HCT116 (cell line): ENCODE data around the gene DOCK9. TPM values are rescaled to one million over a fixed set of nuclear protein-coding genes. Genes with fewer than 3 reads are reported as not detected.

Source experiments
- ATAC-seq: fragments of 200-7000 bp; cut with Tn5 transposase; 2 replicates; pipeline ENCODE4 v1.9.1; 2020; ENCODE audit warnings: mild to moderate bottlenecking, moderate library complexity
- BruUV-seq: library from RNA; stranded (reverse); fragments of 400-500 nt; replicated peaks from 2 replicates; lab custom pipeline; 2021; lab: Mats Ljungman, UMichigan
- CTCF ChIA-PET: fragments of 300-600 bp; sonication (Branson Sonifier 250); formaldehyde crosslinking; loops from one replicate; lab custom pipeline; 2021; ENCODE audit warnings: antibody characterized with exemption; lab: Charles Lee
- POLR2A ChIA-PET: fragments of 300-600, 350-600 bp; sonication (Branson Sonifier 250); formaldehyde crosslinking; loops from one replicate; lab custom pipeline; 2021; ENCODE audit warnings: antibody characterized with exemption; lab: Charles Lee
- RAD21 ChIA-PET, 2 experiments: fragments of 300-600 bp; sonication (Branson Sonifier 250); formaldehyde crosslinking; loops; one replicate each; lab custom pipeline; 2023; ENCODE audit warnings: low total read pairs in 2 of 2; ENCODE audit not compliant: uncharacterized antibody in 2 of 2, unreplicated experiment in 2 of 2, low non-redundant PET in 1 of 2; lab: Charles Lee
- DNase-seq: peaks from one replicate; pipeline ENCODE4 v3.0.0-alpha.2; 2010; ENCODE audit warnings: low read depth, low spot score
- H2AFZ ChIP-seq: fragments of 200-600 bp; shearing (Covaris generic), sonication (generic); 2 replicates; pipeline ENCODE4 v1.6.1; 2017; ENCODE audit warnings: low read depth, mixed run types, mixed read lengths, antibody characterized with exemption, low read length; ENCODE audit not compliant: poor library complexity, severe bottlenecking
- H3K27ac ChIP-seq: 2 replicates; pipeline ENCODE4 v1.5.1; 2012; ENCODE audit warnings: low read depth, low read length
- H3K27me3 ChIP-seq: fragments of 200-600 bp; sonication (generic); 2 replicates; pipeline ENCODE4 v1.6.1; 2016; ENCODE audit warnings: mixed run types, low read length, mixed read lengths; ENCODE audit not compliant: insufficient read depth
- H3K36me3 ChIP-seq, 2 experiments: fragments of 200-500 bp in 1 of 2; fragments of 200-600 bp in 1 of 2; sonication (Bioruptor generic) in 1 of 2; sonication (generic) in 1 of 2; 2 replicates each; pipeline versions ENCODE4 v1.5.1 to v1.6.1; 2014 to 2016; ENCODE audit warnings: low read length in 2 of 2, inconsistent platforms in 1 of 2, mixed read lengths in 1 of 2, mixed run types in 1 of 2; ENCODE audit not compliant: insufficient read depth in 2 of 2, control insufficient read depth in 1 of 2
- H3K4me1 ChIP-seq, 2 experiments: fragments of 200-600 bp in 1 of 2; sonication (generic) in 1 of 2; 2 replicates each; pipeline versions ENCODE4 v1.5.1 to v1.6.1; 2012 to 2017; ENCODE audit warnings: low read length in 2 of 2, inconsistent platforms in 1 of 2, mild to moderate bottlenecking in 1 of 2, mixed read lengths in 1 of 2, mixed run types in 1 of 2, moderate library complexity in 1 of 2; ENCODE audit not compliant: insufficient read depth in 2 of 2, control insufficient read depth in 1 of 2
- H3K4me2 ChIP-seq: fragments of 200-600 bp; sonication (generic); 2 replicates; pipeline ENCODE4 v1.6.1; 2017; ENCODE audit warnings: mixed run types, low read length, mixed read lengths
- H3K4me3 ChIP-seq, 2 experiments: fragments of 200-600 bp in 1 of 2; sonication (generic) in 1 of 2; replicated peaks in 1 of 2; 2 replicates each; pipeline ENCODE4 v1.5.1; 2011 to 2016; ENCODE audit warnings: low read length in 2 of 2, control low read depth in 1 of 2, low read depth in 1 of 2, mild to moderate bottlenecking in 1 of 2, mixed read lengths in 1 of 2, mixed run types in 1 of 2
- H3K79me2 ChIP-seq: fragments of 200-600 bp; sonication (generic); 2 replicates; pipeline ENCODE4 v1.6.1; 2017; ENCODE audit warnings: mild to moderate bottlenecking, mixed run types, low read length, moderate library complexity, mixed read lengths; ENCODE audit not compliant: insufficient read depth
- H3K9ac ChIP-seq: fragments of 200-600 bp; sonication (generic); 2 replicates; pipeline ENCODE4 v1.6.1; 2016; ENCODE audit warnings: low read length, mixed read lengths
- H3K9me2 ChIP-seq: fragments of 200-600 bp; sonication (generic), shearing (Covaris generic); 2 replicates; pipeline ENCODE4 v1.6.1; 2017; ENCODE audit warnings: mixed run types, mild to moderate bottlenecking, moderate library complexity; ENCODE audit not compliant: insufficient read depth
- H3K9me3 ChIP-seq, 2 experiments: fragments of 200-500 bp in 1 of 2; fragments of 200-600 bp in 1 of 2; sonication (Bioruptor generic) in 1 of 2; sonication (generic) in 1 of 2; 2 replicates each; pipeline ENCODE4 v1.6.1; 2014 to 2017; ENCODE audit warnings: low read length in 2 of 2, mixed read lengths in 2 of 2, inconsistent platforms in 1 of 2, low read depth in 1 of 2, mild to moderate bottlenecking in 1 of 2, mixed run types in 1 of 2, moderate library complexity in 1 of 2; ENCODE audit not compliant: control insufficient read depth in 1 of 2, insufficient read depth in 1 of 2
- H4K20me1 ChIP-seq: fragments of 200-600 bp; sonication (generic), shearing (Covaris generic); 2 replicates; pipeline ENCODE4 v1.6.1; 2017; ENCODE audit warnings: mixed run types, mild to moderate bottlenecking, moderate library complexity; ENCODE audit not compliant: insufficient read depth
- EGR1 ChIP-seq: IDR thresholded peaks from 2 replicates; pipeline ENCODE4 v1.6.1; 2012; ENCODE audit warnings: low read depth
- MAX ChIP-seq: IDR thresholded peaks from 2 replicates; pipeline ENCODE4 v1.6.1; 2012
- SP1 ChIP-seq: IDR thresholded peaks from 2 replicates; pipeline ENCODE4 v1.6.1; 2012; ENCODE audit warnings: low read depth
- SRF ChIP-seq: IDR thresholded peaks from 2 replicates; pipeline ENCODE4 v1.6.1; 2012; ENCODE audit warnings: low read depth
- intact Hi-C: fragments of 100-400 bp; cut with micrococcal nuclease; formaldehyde crosslinking; loops from 2 replicates; pipeline ENCODE4 v1.10.0; 2022
- total RNA-seq: library from RNA; stranded (reverse); gene quantifications from one replicate; pipeline ENCODE4 v1.2.1, GENCODE V29; 2021; ENCODE audit not compliant: unreplicated experiment
- TF ChIP-seq, protein P1 (sequence below), 3 experiments: fragments of 200-600 bp in 1 of 3; sonication (generic) in 1 of 3; IDR thresholded peaks in 2 of 3; conservative IDR thresholded peaks in 1 of 3; 2 replicates each; pipeline ENCODE4 v1.5.1; 2012 to 2017; ENCODE audit warnings: low read depth in 2 of 3, low read length in 2 of 3, antibody characterized with exemption in 1 of 3, borderline replicate concordance in 1 of 3, control low read depth in 1 of 3, mild to moderate bottlenecking in 1 of 3, mixed read lengths in 1 of 3, mixed run types in 1 of 3, moderate library complexity in 1 of 3; ENCODE audit not compliant: insufficient read depth in 1 of 3
- TF ChIP-seq, protein P2 (sequence below): IDR thresholded peaks from 2 replicates; pipeline ENCODE4 v1.6.1; 2012

Gene DOCK9
- total RNA-seq, 1 experiment from 2014 or later, result 58.8 TPM

- no peak overlapping the region for H3K4me3 ChIP-seq
- H3K9me2 ChIP-seq, result no peaks in the 10 kb centered on the region
- POLR2A ChIA-PET, result no interaction called here
- H4K20me1 ChIP-seq, result no peaks in the 10 kb centered on the region
- H3K9me3 ChIP-seq, result no peaks in the 10 kb centered on the region
- H3K9ac ChIP-seq, result no peak overlapping the region
- intact Hi-C loops, result no loop called here
- DNase-seq (no peak), ATAC-seq (no peak)
- CTCF ChIA-PET, result interaction anchor here (1.5 kb wide), 1 partner anchor 27 kb away, joined by 3 read pairs; no protein-coding TSS in a partner anchor
- no peak overlapping the region for H2AFZ ChIP-seq
- no peak overlapping the region for H3K27ac ChIP-seq
- no peaks in the 10 kb centered on the region for H3K27me3 ChIP-seq
- BruUV-seq, result no TSS peak
- no peak overlapping the region for H3K4me2 ChIP-seq
- TF ChIP-seq EGR1, result no peak
- TF ChIP-seq, protein P1, sequence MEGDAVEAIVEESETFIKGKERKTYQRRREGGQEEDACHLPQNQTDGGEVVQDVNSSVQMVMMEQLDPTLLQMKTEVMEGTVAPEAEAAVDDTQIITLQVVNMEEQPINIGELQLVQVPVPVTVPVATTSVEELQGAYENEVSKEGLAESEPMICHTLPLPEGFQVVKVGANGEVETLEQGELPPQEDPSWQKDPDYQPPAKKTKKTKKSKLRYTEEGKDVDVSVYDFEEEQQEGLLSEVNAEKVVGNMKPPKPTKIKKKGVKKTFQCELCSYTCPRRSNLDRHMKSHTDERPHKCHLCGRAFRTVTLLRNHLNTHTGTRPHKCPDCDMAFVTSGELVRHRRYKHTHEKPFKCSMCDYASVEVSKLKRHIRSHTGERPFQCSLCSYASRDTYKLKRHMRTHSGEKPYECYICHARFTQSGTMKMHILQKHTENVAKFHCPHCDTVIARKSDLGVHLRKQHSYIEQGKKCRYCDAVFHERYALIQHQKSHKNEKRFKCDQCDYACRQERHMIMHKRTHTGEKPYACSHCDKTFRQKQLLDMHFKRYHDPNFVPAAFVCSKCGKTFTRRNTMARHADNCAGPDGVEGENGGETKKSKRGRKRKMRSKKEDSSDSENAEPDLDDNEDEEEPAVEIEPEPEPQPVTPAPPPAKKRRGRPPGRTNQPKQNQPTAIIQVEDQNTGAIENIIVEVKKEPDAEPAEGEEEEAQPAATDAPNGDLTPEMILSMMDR (IDR thresholded peaks at IDR 0.05 in 2 of 3, conservative IDR thresholded peaks at IDR 0.05 in 1 of 3; ENCODE audit: borderline replicate concordance in 1 of 3, insufficient read depth in 1 of 3, low read depth in 2 of 3, low read length in 2 of 3), result peak in 1 of 3 experiments; percentile 22; a peak in 3 of 6 replicates
- RAD21 ChIA-PET, result no interaction called here
- H3K79me2 ChIP-seq, result no peaks in the 10 kb centered on the region
- no peaks in the 10 kb centered on the region; a peak in 1 of 4 replicates for H3K36me3 ChIP-seq
- no peaks in the 10 kb centered on the region for H3K4me1 ChIP-seq
Observed at GRCh38 chr13:98866882-98867281, 111.0 kb downstream of the DOCK9 start.

- no peaks in the 10 kb centered on the region for H3K9me3 ChIP-seq
- CTCF ChIA-PET, result no interaction called here
- H3K36me3 ChIP-seq, result peaks cover 0 to 2% of the 10 kb centered on the region in 2 experiments; a peak in 2 of 4 replicates
- no peaks in the 10 kb centered on the region for H4K20me1 ChIP-seq
- no peaks in the 10 kb centered on the region for H3K79me2 ChIP-seq
- no peaks in the 10 kb centered on the region for H3K4me1 ChIP-seq
- H3K27ac ChIP-seq, result no peak overlapping the region
- RAD21 ChIA-PET, result no interaction called here
- TF ChIP-seq MAX, result no peak
- TF ChIP-seq, protein P2, sequence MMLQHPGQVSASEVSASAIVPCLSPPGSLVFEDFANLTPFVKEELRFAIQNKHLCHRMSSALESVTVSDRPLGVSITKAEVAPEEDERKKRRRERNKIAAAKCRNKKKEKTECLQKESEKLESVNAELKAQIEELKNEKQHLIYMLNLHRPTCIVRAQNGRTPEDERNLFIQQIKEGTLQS, result no peak
- TF ChIP-seq SP1, result no peak
- no peak for TF ChIP-seq SRF
- H3K9ac ChIP-seq, result no peak overlapping the region
- H2AFZ ChIP-seq, result no peak overlapping the region
- no peak for DNase-seq
- H3K4me3 ChIP-seq, result no peak overlapping the region
- no peak for ATAC-seq
- no peak overlapping the region for H3K4me2 ChIP-seq
- no TSS peak for BruUV-seq
- intact Hi-C loops, result no loop called here
- no peaks in the 10 kb centered on the region for H3K9me2 ChIP-seq
- POLR2A ChIA-PET, result no interaction called here
- H3K27me3 ChIP-seq, result no peaks in the 10 kb centered on the region
Observed at GRCh38 chr13:98860491-98860890, 117.4 kb downstream of the DOCK9 start.
